ENCODE data around the gene LDB1.

Gene LDB1

DNA sequence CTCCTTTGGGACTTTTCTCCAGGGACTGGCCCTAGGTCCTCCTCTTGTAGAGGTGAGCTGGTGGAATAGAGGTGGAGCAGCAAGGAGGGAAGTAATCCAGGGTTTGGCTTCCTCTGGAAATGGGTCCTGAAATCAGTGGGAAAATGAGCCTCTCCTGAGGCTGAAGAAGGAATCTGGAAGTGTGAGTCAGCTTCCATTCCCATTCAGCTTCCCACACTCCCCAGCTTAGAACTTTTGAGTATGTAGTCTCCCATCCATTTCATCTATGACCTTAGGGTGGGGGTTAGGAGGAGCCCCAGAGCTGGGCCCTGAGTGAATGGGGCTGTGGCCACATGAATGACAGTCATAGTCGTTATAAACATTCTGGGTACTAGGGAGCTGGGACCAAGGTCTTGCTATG is 17.7 kb downstream of the LDB1 start:
- no peak overlapping the region for H3K4me3 ChIP-seq (ENCODE audit: low read depth, low read length)
- peaks cover 12% of the 10 kb centered on the region for H3K36me3 ChIP-seq (ENCODE audit: control insufficient read depth, insufficient read depth, low read length)
- no peaks in the 10 kb centered on the region for H3K27me3 ChIP-seq (ENCODE audit: control insufficient read depth, insufficient read depth, low read length)
- H3K9ac ChIP-seq (ENCODE audit: low read depth, low read length), result no peak overlapping the region
- no peaks in the 10 kb centered on the region for H3K9me3 ChIP-seq (ENCODE audit: control insufficient read depth, insufficient read depth, low read length)
- no peaks in the 10 kb centered on the region for H3K4me1 ChIP-seq (ENCODE audit: control insufficient read depth, insufficient read depth, low read length)

DNA sequence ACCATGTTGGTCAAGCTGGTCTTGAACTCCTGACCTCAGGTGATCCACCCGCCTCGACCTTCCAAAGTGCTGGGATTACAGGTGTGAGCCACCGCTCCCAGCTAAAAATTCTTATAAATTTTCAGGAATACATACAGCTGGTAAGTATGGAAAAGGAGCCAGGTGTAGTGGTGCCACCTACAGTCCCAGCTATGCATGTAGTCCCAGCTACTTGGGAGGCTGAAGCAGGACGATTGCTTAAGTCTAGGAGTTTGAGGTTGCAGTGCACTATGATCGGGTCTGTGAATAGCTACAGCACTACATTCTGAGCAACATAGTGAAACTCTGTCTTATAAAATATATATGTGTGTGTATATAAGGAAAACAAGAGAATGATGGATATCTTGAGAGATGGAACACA is 19.0 kb downstream of the LDB1 start:
- H3K36me3 ChIP-seq (ENCODE audit: control insufficient read depth, insufficient read depth, low read length), result peaks cover 5% of the 10 kb centered on the region

DNA sequence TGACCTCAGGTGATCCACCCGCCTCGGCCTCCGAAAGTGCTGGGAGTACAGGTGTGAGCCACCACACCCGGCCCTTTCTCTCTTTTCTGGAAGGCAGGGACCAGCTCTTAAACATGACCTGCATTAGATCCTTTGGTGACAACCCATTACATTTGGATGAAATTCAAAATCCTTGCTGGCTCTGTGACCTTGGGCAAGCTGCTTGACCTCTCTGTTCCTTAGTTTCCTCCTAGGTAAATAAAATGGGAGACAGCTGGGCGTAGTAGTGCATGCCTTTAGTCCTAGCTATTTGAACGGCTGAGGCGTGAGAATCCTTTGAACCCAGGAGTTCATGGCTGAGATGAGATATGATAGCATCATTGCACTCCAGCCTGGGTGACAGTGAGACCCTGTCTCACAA is 23.7 kb downstream of the LDB1 start:
- Histone ChIP-seq H3K27me3 (ENCODE audit: control insufficient read depth, insufficient read depth, low read length) (no peaks in the 10 kb centered on the region), H3K9me3 (ENCODE audit: control insufficient read depth, insufficient read depth, low read length) (no peaks in the 10 kb centered on the region), H3K9ac (ENCODE audit: low read depth, low read length) (no peak overlapping the region), H3K36me3 (ENCODE audit: control insufficient read depth, insufficient read depth, low read length) (no peaks in the 10 kb centered on the region), H3K4me1 (ENCODE audit: control insufficient read depth, insufficient read depth, low read length) (no peaks in the 10 kb centered on the region), H3K4me3 (ENCODE audit: low read depth, low read length) (no peak overlapping the region)

More for the DNA sequence above, 19.0 kb downstream of the LDB1 start:
- Histone ChIP-seq H3K27me3 (ENCODE audit: control insufficient read depth, insufficient read depth, low read length) (no peaks in the 10 kb centered on the region), H3K4me3 (ENCODE audit: low read depth, low read length) (no peak overlapping the region), H3K9ac (ENCODE audit: low read depth, low read length) (no peak overlapping the region), H3K4me1 (ENCODE audit: control insufficient read depth, insufficient read depth, low read length) (no peaks in the 10 kb centered on the region), H3K9me3 (ENCODE audit: control insufficient read depth, insufficient read depth, low read length) (no peaks in the 10 kb centered on the region)

DNA sequence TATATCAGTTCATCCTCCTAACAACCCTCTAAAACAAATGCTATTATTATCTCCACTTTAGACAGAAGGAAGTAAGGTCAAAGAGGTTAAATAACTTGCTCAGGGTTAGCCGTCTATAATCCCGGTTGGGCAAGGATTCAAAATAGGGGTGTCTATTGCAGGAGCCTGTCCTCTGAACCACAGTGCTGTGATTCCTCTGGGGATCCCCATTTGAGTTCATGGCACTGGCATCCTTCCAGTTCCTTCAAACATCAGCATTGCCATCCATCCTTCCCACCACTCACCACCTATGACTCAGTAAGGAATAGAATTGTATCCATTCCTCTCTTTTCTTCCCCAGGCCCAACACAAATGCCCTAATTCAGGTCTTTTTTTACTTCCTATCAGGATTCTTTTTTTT is 29.4 kb downstream of the LDB1 start:
- H3K9me3 ChIP-seq (ENCODE audit: control insufficient read depth, insufficient read depth, low read length), result no peaks in the 10 kb centered on the region
- no peaks in the 10 kb centered on the region for H3K36me3 ChIP-seq (ENCODE audit: control insufficient read depth, insufficient read depth, low read length)
- no peaks in the 10 kb centered on the region for H3K4me1 ChIP-seq (ENCODE audit: control insufficient read depth, insufficient read depth, low read length)
- no peak overlapping the region for H3K9ac ChIP-seq (ENCODE audit: low read depth, low read length)
- no peaks in the 10 kb centered on the region for H3K27me3 ChIP-seq (ENCODE audit: control insufficient read depth, insufficient read depth, low read length)
- no peak overlapping the region for H3K4me3 ChIP-seq (ENCODE audit: low read depth, low read length)

DNA sequence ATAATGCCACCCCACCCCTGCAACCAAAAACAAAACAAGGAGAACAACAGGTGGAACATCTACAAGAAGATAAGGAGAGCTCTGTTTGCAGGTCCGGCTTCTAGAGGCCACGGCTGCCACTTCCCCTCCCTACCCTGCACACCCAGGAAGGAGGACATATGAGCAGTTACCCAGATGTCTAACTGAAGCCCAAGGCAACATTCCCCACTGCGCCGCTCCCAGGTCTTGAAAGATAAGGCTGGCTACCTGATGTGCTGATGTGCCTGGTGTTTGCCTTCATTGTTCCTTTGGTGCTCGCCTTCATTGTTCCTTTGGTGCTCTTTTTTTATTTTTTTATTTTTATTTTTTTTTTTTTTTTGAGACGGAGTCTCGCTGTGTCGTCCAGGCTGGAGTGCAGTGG is 34.0 kb downstream of the LDB1 start:
- Histone ChIP-seq H3K9ac (ENCODE audit: low read depth, low read length) (no peak overlapping the region), H3K27me3 (ENCODE audit: control insufficient read depth, insufficient read depth, low read length) (no peaks in the 10 kb centered on the region), H3K4me3 (ENCODE audit: low read depth, low read length) (no peak overlapping the region), H3K36me3 (ENCODE audit: control insufficient read depth, insufficient read depth, low read length) (no peaks in the 10 kb centered on the region), H3K4me1 (ENCODE audit: control insufficient read depth, insufficient read depth, low read length) (no peaks in the 10 kb centered on the region), H3K9me3 (ENCODE audit: control insufficient read depth, insufficient read depth, low read length) (no peaks in the 10 kb centered on the region)

DNA sequence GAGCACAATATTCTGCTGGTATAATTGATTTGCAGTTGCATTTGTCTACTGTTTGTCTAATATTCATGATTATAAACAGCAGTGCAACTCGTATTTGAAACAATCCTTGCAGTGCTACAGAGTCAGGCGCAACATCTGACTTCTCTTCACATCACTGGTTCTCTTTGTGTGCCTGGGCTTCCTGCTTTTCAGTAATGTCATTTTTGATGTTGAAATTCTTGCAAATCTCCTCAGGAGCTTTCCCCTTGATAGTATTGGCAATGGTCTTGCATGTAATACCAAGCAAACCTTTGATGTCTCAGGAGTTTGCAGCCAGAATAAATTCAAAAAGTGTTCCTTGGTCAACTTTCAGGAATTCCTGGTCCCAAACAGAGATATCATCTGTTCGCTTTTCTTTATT is 34.8 kb downstream of the LDB1 start:
- Histone ChIP-seq H3K9me3 (ENCODE audit: control insufficient read depth, insufficient read depth, low read length) (no peaks in the 10 kb centered on the region), H3K27me3 (ENCODE audit: control insufficient read depth, insufficient read depth, low read length) (no peaks in the 10 kb centered on the region), H3K4me1 (ENCODE audit: control insufficient read depth, insufficient read depth, low read length) (no peaks in the 10 kb centered on the region), H3K4me3 (ENCODE audit: low read depth, low read length) (no peak overlapping the region), H3K36me3 (ENCODE audit: control insufficient read depth, insufficient read depth, low read length) (no peaks in the 10 kb centered on the region), H3K9ac (ENCODE audit: low read depth, low read length) (no peak overlapping the region)

DNA sequence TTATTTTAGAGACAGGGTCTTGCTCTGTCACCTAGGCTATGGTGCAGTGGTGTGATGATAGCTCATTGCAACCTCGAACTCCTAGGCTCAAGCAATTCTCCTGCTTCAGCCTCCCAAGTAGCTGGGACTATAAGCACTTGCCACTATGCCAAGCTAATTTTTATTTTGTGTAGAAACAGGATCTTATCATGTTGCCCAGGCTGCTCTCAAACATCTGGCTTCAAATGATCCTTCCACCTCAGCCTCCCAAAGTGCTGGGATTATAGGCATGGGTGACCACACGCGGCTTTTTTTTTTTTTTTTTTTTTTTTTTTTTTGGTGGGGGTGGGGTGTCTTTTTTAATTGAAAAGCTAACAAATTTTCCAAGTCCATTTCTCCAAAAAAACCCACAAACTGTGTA is 36.6 kb downstream of the LDB1 start:
- H3K9ac ChIP-seq (ENCODE audit: low read depth, low read length), result no peak overlapping the region
- H3K4me3 ChIP-seq (ENCODE audit: low read depth, low read length), result no peak overlapping the region
- H3K36me3 ChIP-seq (ENCODE audit: control insufficient read depth, insufficient read depth, low read length), result no peaks in the 10 kb centered on the region
- no peaks in the 10 kb centered on the region for H3K27me3 ChIP-seq (ENCODE audit: control insufficient read depth, insufficient read depth, low read length)
- H3K4me1 ChIP-seq (ENCODE audit: control insufficient read depth, insufficient read depth, low read length), result no peaks in the 10 kb centered on the region
- no peaks in the 10 kb centered on the region for H3K9me3 ChIP-seq (ENCODE audit: control insufficient read depth, insufficient read depth, low read length)

DNA sequence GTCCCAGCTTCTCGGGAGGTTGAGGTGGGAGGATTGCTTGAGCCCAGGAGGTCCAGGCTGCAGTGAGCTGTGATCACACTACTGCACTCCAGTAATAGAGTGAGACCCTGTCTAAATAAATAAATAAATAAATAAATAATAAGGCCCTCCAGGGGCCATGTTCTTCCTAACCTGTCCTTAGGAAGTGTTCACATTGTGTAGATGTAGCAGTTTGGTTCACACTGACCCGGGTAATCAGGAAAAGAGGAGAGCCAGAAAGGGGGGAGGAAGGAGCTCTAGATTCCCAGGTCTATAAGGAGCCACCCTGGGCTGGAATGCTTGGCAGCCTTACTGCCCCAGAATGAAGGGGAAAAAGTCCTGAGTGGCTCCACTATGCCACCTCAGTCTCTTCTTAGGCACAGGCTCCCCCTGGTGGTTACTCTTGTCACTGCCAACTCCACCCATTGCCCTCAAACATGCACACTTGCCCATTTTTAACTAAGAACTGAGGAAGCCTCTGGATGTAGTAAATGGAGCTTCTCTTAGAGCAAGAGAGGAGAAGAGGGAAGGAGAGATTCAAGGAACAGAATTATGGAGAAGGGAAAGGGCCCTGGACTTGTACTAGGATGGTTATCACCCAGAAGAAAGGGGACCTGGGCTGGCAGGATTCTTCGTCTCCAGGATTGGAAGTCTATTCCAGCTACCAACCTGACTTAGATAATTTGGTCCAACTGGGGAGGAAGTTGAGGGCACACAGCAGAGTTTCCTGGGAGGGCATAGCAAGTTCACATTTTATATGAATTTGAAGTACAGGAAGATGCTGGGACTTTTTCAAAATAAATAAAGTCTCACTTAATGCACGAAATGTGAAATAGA is 47.3 kb downstream of the LDB1 start:
- Histone ChIP-seq H3K27me3 (ENCODE audit: control insufficient read depth, insufficient read depth, low read length) (no peaks in the 10 kb centered on the region), H3K4me3 (ENCODE audit: low read depth, low read length) (no peak overlapping the region), H3K9me3 (ENCODE audit: control insufficient read depth, insufficient read depth, low read length) (no peaks in the 10 kb centered on the region), H3K36me3 (ENCODE audit: control insufficient read depth, insufficient read depth, low read length) (no peaks in the 10 kb centered on the region), H3K9ac (ENCODE audit: low read depth, low read length) (no peak overlapping the region), H3K4me1 (ENCODE audit: control insufficient read depth, insufficient read depth, low read length) (no peaks in the 10 kb centered on the region)

DNA sequence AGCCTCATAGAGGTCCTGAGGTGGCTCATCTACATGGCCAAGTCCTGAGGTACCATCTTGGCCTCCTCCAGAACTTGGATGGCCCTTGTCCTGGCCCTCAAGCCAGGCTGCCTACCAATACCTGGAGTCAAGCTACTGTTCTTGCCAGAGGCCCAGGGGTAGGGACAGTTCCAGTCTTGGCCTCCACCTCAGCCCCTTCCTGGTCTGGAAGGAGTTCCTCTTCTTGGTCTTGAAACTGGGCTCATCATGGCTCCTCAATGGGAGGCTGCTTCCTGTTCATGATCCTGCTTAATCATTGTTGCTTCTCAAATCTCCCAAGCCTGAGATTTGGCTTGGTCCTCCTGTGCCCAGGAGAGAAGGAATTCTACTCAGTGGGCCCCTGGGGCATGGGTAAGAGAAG is 51.1 kb downstream of the LDB1 start:
- Histone ChIP-seq H3K4me1 (ENCODE audit: control insufficient read depth, insufficient read depth, low read length) (peaks cover 4% of the 10 kb centered on the region), H3K4me3 (ENCODE audit: low read depth, low read length) (no peak overlapping the region), H3K27me3 (ENCODE audit: control insufficient read depth, insufficient read depth, low read length) (peaks cover 4% of the 10 kb centered on the region), H3K9me3 (ENCODE audit: control insufficient read depth, insufficient read depth, low read length) (no peaks in the 10 kb centered on the region), H3K36me3 (ENCODE audit: control insufficient read depth, insufficient read depth, low read length) (no peaks in the 10 kb centered on the region), H3K9ac (ENCODE audit: low read depth, low read length) (no peak overlapping the region)

DNA sequence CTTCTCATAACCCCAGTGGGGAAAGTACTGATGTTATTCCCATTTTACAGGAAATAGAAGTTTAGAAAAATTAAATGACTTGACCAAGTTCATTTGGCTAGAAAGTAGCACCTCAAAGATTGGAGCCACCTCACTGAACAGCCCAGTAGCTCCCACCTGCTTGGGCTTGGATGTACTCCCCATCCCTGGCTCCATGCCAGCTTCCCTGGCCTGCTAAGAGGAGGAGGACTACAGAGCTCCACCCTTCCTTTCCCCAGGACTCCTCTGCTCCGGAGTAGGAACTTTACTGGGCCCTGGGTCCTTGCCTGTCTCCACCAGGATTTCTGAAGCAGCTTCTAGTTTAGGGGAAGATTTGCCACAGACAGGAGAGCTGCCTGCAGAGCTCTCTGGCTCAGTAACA is 52.0 kb downstream of the LDB1 start:
- Histone ChIP-seq H3K4me3 (ENCODE audit: low read depth, low read length) (no peak overlapping the region), H3K27me3 (ENCODE audit: control insufficient read depth, insufficient read depth, low read length) (peaks cover 4% of the 10 kb centered on the region), H3K36me3 (ENCODE audit: control insufficient read depth, insufficient read depth, low read length) (no peaks in the 10 kb centered on the region), H3K4me1 (ENCODE audit: control insufficient read depth, insufficient read depth, low read length) (peaks cover 4% of the 10 kb centered on the region), H3K9ac (ENCODE audit: low read depth, low read length) (no peak overlapping the region), H3K9me3 (ENCODE audit: control insufficient read depth, insufficient read depth, low read length) (no peaks in the 10 kb centered on the region)

DNA sequence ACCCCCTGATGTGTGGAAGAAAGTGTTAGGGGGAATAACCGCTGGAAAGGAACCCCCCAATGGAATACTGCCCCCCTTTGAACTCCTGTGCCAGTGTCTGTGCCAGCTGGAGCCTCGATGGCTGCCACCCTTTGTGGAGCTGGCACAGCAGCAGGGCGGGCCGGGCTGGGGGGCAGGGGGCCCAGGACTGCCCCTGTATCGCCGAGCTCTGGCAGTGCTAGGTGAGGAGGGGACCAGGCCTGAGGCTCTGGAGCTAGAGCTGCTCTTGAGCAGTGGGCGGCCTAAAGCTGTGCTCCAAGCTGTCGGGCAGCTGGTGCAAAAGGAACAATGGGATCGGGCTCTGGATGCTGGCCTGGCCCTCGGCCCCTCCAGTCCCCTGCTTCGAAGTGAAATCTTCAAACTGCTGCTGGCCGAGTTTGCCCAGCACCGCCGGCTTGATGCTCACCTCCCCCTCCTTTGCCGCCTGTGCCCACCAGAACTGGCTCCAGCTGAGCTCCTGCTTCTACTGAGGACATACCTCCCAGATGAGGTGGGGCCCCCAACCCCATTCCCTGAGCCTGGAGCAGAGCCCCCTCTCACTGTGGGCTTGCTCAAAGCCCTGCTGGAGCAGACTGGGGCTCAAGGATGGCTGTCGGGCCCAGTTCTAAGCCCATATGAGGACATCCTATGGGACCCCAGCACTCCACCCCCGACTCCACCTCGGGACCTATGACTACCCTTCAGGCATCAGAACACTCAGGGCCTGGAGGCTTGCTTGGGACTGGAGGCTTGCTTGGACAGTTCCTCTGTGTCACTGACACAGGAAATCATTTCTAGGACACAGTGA is 52.9 kb downstream of the LDB1 start:
- Histone ChIP-seq H3K9me3 (ENCODE audit: control insufficient read depth, insufficient read depth, low read length) (no peaks in the 10 kb centered on the region), H3K36me3 (ENCODE audit: control insufficient read depth, insufficient read depth, low read length) (no peaks in the 10 kb centered on the region), H3K9ac (ENCODE audit: low read depth, low read length) (no peak overlapping the region), H3K4me3 (ENCODE audit: low read depth, low read length) (no peak overlapping the region), H3K27me3 (ENCODE audit: control insufficient read depth, insufficient read depth, low read length) (peaks cover 6% of the 10 kb centered on the region), H3K4me1 (ENCODE audit: control insufficient read depth, insufficient read depth, low read length) (peaks cover 4% of the 10 kb centered on the region)

Data from iPS-15b (cell line).